Breast epithelium (tissue), 3 donors: ENCODE data around the gene LRRC17.

ENCODE experiments used
- CTCF ChIP-seq, 3 donors: fragments of 450-650 bp; IDR thresholded peaks; one replicate each; pipeline ENCODE4 v1.5.1; 2016 to 2017; ENCODE audit warnings: antibody characterized with exemption in 3 of 3, mild to moderate bottlenecking in 3 of 3, moderate library complexity in 3 of 3
- POLR2A ChIP-seq: fragments of 450-650 bp; IDR thresholded peaks from one replicate; pipeline ENCODE4 v1.6.1; 2016; ENCODE audit warnings: antibody characterized with exemption, mild to moderate bottlenecking, moderate library complexity
- POLR2AphosphoS5 ChIP-seq, 3 donors: sonication (generic); formaldehyde crosslinking; IDR thresholded peaks; one replicate each; pipeline ENCODE4 v1.6.1; 2017; ENCODE audit warnings: antibody characterized with exemption in 3 of 3

GRCh38 chr7:102916426-102916825, 3.6 kb downstream of the LRRC17 start:
- no peak for TF ChIP-seq CTCF (IDR thresholded peaks at IDR 0.05)
- no peak for TF ChIP-seq POLR2AphosphoS5 (IDR thresholded peaks at IDR 0.05)
- no peak for TF ChIP-seq POLR2A
